GM21390 (cell line): ENCODE results near the gene HELZ2.
"Not testable (repeated sequence)": the region's sequence is repeated elsewhere in the genome, so short reads cannot be mapped to it uniquely, and the experiment has no call there.

Experiments
- ATAC-seq: cut with Tn5 transposase; IDR thresholded peaks from one replicate; pipeline ENCODE4 v1.9.1; 2021; ENCODE audit not compliant: unreplicated experiment

HELZ2 gene

GRCh38 chr20:63565699-63566335, 8.2 kb downstream of the HELZ2 start:
- ATAC-seq = no peak

DNA sequence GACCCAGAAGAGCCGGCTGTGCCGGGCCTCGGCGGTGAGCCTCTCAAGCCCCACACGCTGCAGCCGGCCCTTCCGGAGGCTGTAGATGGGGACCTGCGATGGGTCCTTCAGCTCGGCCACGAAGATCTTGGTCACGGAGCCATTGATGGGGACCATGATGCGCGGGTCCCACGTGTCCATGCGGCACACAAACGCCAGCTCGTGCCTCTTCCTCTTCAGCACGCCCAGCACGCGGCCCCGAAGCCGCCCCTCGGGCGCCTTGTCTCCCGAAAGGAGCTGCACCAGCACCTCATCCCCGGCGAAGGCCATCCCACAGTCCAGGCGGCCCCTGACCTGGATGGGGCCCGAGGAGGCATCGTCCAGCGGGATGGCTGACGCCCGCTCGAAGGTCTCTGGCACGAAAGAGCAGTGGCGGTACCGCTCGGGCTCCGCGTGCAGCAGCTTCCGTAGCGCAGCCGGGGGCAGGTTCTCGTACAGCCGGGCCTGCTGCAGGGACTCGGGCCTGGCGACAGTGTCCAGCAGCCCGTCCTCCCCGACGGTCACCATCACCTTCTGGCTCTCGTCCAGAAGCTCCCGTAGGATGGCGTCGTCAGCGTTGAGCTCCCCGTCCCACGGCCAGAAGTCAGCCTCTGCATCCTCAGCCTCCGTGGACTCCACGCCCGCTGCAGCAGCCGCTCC, 8.9 kb downstream of the HELZ2 start:
- ATAC-seq = no peak

DNA sequence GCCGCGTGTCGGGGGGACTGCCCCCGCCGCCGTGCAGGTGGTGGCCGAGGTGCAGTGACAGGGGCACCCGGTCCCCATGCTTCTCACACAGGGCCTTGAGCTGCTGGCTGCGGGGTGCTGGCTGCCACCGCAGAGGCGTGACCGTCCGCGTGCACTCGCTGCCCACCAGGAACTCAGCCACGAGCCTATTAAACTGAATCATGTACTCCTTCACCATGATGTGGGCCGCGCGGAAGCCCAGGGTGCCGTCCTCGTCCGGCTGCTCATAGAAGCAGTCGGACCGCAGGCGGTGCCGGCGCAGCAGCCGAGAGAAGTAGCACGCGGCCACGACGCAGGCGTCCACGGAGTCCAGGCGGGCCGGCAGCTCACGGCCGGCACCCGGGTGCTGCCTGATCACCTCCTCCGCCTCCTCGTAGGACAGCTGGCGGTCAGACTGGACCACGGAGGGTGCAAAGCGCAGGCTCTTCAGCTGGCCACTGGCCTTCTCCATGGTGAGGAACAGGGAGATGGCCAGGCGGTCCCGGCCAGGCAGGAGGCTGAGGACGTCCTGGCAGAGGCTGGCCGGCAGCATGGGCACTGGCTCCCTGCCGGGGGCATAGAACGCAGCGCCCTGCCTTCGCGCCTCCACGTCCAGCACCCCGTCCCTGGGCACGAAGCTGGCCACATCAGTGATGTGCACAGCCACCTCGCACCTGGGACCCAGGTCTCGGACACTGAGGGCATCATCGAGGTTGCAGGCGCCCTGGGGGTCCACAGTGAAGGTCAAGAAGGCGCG, 9.8 kb downstream of the HELZ2 start:
- ATAC-seq = no peak

GRCh38 chr20:63563225-63563935, 10.7 kb downstream of the HELZ2 start:
- ATAC-seq = no peak

- ATAC-seq = no peak
Observed at GRCh38 chr20:63562461-63563224, 11.4 kb downstream of the HELZ2 start.

- ATAC-seq = no peak
Observed at GRCh38 chr20:63561624-63562396, 12.2 kb downstream of the HELZ2 start.

- ATAC-seq = no peak
Observed at GRCh38 chr20:63560856-63561609, 13.0 kb downstream of the HELZ2 start.

- ATAC-seq = no peak
Observed at GRCh38 chr20:63560333-63560805, 13.7 kb downstream of the HELZ2 start.

- not testable (repeated sequence) for ATAC-seq
Observed at GRCh38 chr20:63559485-63560332, 14.3 kb downstream of the HELZ2 start.

GRCh38 chr20:63558804-63559484, 15.1 kb downstream of the HELZ2 start:
- no peak for ATAC-seq

- ATAC-seq = no peak
Observed at GRCh38 chr20:63557481-63557891, 16.6 kb downstream of the HELZ2 start.

DNA sequence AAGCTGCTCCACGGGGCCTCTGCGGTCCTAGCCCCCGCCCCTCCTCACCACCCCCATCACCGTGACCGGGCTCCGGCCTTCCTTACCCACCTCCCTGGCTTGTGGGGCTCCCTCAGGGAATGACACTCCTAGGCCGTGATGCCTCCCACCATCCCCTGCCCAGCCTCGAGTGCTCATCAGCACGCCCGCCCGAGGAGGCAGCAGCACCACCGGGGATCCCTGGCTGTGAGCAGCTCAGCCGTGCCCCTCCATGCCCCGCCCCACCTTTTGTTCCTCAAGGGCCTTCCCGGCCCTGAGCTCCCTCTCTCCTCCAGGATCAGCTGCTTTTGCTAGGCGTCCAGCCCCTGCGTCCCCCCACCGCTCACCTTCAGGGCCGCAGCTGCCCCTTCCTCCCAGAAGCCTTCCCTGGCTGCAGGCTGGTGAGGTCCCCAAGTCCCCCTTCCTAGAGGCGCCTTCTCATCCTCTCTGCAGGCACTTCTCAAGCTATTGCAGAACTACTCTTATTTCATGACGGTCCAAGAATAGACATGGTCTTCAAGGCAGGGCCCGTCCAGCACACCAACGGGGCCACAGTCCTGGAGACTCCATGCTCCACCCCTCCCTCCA, 17.1 kb downstream of the HELZ2 start:
- no peak for ATAC-seq

GRCh38 chr20:63555661-63556381, 18.2 kb downstream of the HELZ2 start:
- no peak for ATAC-seq

- ATAC-seq = no peak
Observed at GRCh38 chr20:63554361-63555278, 19.4 kb downstream of the HELZ2 start.

DNA sequence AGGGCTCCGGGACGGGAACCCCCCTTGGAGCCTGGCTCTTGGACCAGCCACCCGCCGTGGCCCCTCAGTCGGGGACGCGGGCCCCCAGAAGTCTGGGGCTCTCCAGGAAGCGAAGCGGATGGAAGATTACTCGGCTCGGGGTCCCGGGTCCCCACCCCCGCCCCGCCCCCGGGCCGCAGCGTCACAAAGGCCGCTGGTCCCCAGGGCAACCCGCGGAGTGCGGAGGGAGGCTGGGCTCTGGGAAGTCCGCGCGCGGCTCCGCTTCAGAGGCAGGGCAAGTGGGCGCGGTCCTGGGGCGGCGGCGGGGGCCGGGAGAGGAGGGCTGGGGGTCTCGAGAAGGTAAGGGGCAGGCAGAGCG, 20.1 kb downstream of the HELZ2 start, which contains the start of gene FNDC11:
Gene FNDC11 (plus strand): TSS at position 227 of the 358 bp plus-strand sequence. CDS start 1,505 bp downstream, outside the sequence.
- ATAC-seq = no peak
